Spleen (tissue), 7 donors: ENCODE measurements around the gene MAGI2.

Source experiments
- POLR2A ChIP-seq, 3 donors: fragments of 450-650 bp; IDR thresholded peaks; one replicate each; pipeline ENCODE4 v1.5.1; 2017; ENCODE audit warnings: antibody characterized with exemption in 3 of 3, mild to moderate bottlenecking in 1 of 3
- POLR2AphosphoS5 ChIP-seq, 3 donors: sonication (generic); formaldehyde crosslinking; IDR thresholded peaks; one replicate each; pipeline ENCODE4 v1.5.1; 2017; ENCODE audit warnings: antibody characterized with exemption in 3 of 3
- TF ChIP-seq, protein P1 (sequence below), 11 experiments: fragments of 200-600 bp in 7 of 11; fragments of 450-650 bp in 4 of 11; sonication (generic) in 4 of 11; IDR thresholded peaks in 8 of 11; conservative IDR thresholded peaks in 3 of 11; 1 replicate in 7 of 11; 2 replicates in 4 of 11; pipeline versions ENCODE4 v1.4.0 to v1.8.0; 2016 to 2021; ENCODE audit warnings: antibody characterized with exemption in 11 of 11, inconsistent platforms in 4 of 11, mild to moderate bottlenecking in 1 of 11
- donor health status: DM: no; HTN: no; CAD: no; lungs with moderate emphysema.
- donor health status: DM: no; HTN: no; CAD: no.
- donor health status: DM: no; HTN: no; CAD: no.

- TF ChIP-seq, protein P1, sequence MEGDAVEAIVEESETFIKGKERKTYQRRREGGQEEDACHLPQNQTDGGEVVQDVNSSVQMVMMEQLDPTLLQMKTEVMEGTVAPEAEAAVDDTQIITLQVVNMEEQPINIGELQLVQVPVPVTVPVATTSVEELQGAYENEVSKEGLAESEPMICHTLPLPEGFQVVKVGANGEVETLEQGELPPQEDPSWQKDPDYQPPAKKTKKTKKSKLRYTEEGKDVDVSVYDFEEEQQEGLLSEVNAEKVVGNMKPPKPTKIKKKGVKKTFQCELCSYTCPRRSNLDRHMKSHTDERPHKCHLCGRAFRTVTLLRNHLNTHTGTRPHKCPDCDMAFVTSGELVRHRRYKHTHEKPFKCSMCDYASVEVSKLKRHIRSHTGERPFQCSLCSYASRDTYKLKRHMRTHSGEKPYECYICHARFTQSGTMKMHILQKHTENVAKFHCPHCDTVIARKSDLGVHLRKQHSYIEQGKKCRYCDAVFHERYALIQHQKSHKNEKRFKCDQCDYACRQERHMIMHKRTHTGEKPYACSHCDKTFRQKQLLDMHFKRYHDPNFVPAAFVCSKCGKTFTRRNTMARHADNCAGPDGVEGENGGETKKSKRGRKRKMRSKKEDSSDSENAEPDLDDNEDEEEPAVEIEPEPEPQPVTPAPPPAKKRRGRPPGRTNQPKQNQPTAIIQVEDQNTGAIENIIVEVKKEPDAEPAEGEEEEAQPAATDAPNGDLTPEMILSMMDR (IDR thresholded peaks at IDR 0.05 in 8 of 11, conservative IDR thresholded peaks at IDR 0.05 in 3 of 11), result no peak
- no peak for TF ChIP-seq POLR2A (IDR thresholded peaks at IDR 0.05)
- no peak for TF ChIP-seq POLR2AphosphoS5 (IDR thresholded peaks at IDR 0.05)
Measured at GRCh38 chr7:79301419-79301818, 152.0 kb downstream of the MAGI2 start.
